H9 (cell line): ENCODE measurements around the gene POFUT2. TPM values are rescaled to one million over a fixed set of nuclear protein-coding genes. Genes with fewer than 3 reads are reported as not detected.

Experiments
- DNase-seq: peaks from one replicate; pipeline ENCODE4 v3.0.0-alpha.2; 2017
- H2AFZ ChIP-seq: one replicate; pipeline ENCODE4 v1.6.1; 2013; ENCODE audit warnings: mild to moderate bottlenecking, low read length, control low read depth, moderate library complexity
- H2AK5ac ChIP-seq: 2 replicates; pipeline ENCODE4 v1.6.1; 2013; ENCODE audit warnings: low read length, control low read depth, mixed read lengths; ENCODE audit not compliant: insufficient read length
- H2BK120ac ChIP-seq: one replicate; pipeline ENCODE4 v1.6.1; 2013; ENCODE audit warnings: low read depth, mild to moderate bottlenecking, low read length, control low read depth, inconsistent platforms; ENCODE audit not compliant: poor library complexity, severe bottlenecking
- H2BK12ac ChIP-seq: 2 replicates; pipeline ENCODE4 v1.6.1; 2013; ENCODE audit warnings: low read length, control low read depth, mixed read lengths, low read depth; ENCODE audit not compliant: insufficient read length
- H2BK15ac ChIP-seq: 2 replicates; pipeline ENCODE4 v1.6.1; 2013; ENCODE audit warnings: low read depth, low read length, control low read depth
- H2BK20ac ChIP-seq: one replicate; pipeline ENCODE4 v1.6.1; 2013; ENCODE audit warnings: low read depth, mild to moderate bottlenecking, low read length, control low read depth, inconsistent platforms; ENCODE audit not compliant: poor library complexity, severe bottlenecking
- H2BK5ac ChIP-seq: 2 replicates; pipeline ENCODE4 v1.6.1; 2013; ENCODE audit warnings: low read length, control low read depth, mixed read lengths; ENCODE audit not compliant: insufficient read length
- H3K14ac ChIP-seq: 2 replicates; pipeline ENCODE4 v1.6.1; 2013; ENCODE audit warnings: low read length, control low read depth; ENCODE audit not compliant: insufficient read depth
- H3K18ac ChIP-seq: 2 replicates; pipeline ENCODE4 v1.6.1; 2013; ENCODE audit warnings: low read depth, mild to moderate bottlenecking, mixed read lengths, low read length, control low read depth; ENCODE audit not compliant: insufficient read length
- H3K23ac ChIP-seq: 2 replicates; pipeline ENCODE4 v1.6.1; 2013; ENCODE audit warnings: low read length, control low read depth, mixed read lengths, low read depth; ENCODE audit not compliant: insufficient read length
- H3K23me2 ChIP-seq: 2 replicates; pipeline ENCODE4 v1.6.1; 2013; ENCODE audit warnings: low read depth, mild to moderate bottlenecking, mixed read lengths, low read length, control low read depth; ENCODE audit not compliant: insufficient read length, poor library complexity, severe bottlenecking
- H3K27ac ChIP-seq: 2 replicates; pipeline ENCODE4 v1.5.1; 2013; ENCODE audit warnings: low read length, control low read depth, mixed read lengths, low read depth; ENCODE audit not compliant: insufficient read length
- H3K27me3 ChIP-seq: 2 replicates; pipeline ENCODE4 v1.6.1; 2013; ENCODE audit warnings: low read length, control low read depth, inconsistent platforms; ENCODE audit not compliant: insufficient read depth
- H3K4ac ChIP-seq: 2 replicates; pipeline ENCODE4 v1.6.1; 2013; ENCODE audit warnings: low read depth, mild to moderate bottlenecking, control low read depth, inconsistent platforms, low read length, moderate library complexity
- H3K4me1 ChIP-seq: 2 replicates; pipeline ENCODE4 v1.6.1; 2013; ENCODE audit warnings: low read length, control low read depth, inconsistent platforms; ENCODE audit not compliant: insufficient read depth
- H3K4me2 ChIP-seq: 2 replicates; pipeline ENCODE4 v1.6.1; 2013; ENCODE audit warnings: low read length, control low read depth, mixed read lengths; ENCODE audit not compliant: insufficient read length, insufficient read depth
- H3K56ac ChIP-seq: 2 replicates; pipeline ENCODE4 v1.6.1; 2013; ENCODE audit warnings: low read depth, mild to moderate bottlenecking, mixed read lengths, low read length, control low read depth; ENCODE audit not compliant: insufficient read length
- H3K79me1 ChIP-seq: 2 replicates; pipeline ENCODE4 v1.6.1; 2013; ENCODE audit warnings: low read depth, mild to moderate bottlenecking, moderate library complexity, low read length, control low read depth, inconsistent platforms; ENCODE audit not compliant: insufficient read depth, poor library complexity, severe bottlenecking
- H3K79me2 ChIP-seq: 2 replicates; pipeline ENCODE4 v1.6.1; 2013; ENCODE audit warnings: low read length, control low read depth, inconsistent platforms; ENCODE audit not compliant: insufficient read depth
- H3K9ac ChIP-seq: 2 replicates; pipeline ENCODE4 v1.6.1; 2013; ENCODE audit warnings: low read length, control low read depth, mixed read lengths; ENCODE audit not compliant: insufficient read length; ENCODE audit errors: extremely low read depth
- H3K9me3 ChIP-seq: one replicate; pipeline ENCODE4 v1.6.1; 2013; ENCODE audit warnings: low read depth, low read length, inconsistent platforms; ENCODE audit not compliant: control insufficient read depth
- H3T11ph ChIP-seq: one replicate; pipeline ENCODE4 v1.6.1; 2013; ENCODE audit warnings: mild to moderate bottlenecking, low read length, control low read depth, inconsistent platforms
- H4K20me1 ChIP-seq: one replicate; pipeline ENCODE4 v1.6.1; 2013; ENCODE audit not compliant: control insufficient read depth, insufficient read length, insufficient read depth
- H4K5ac ChIP-seq: 2 replicates; pipeline ENCODE4 v1.6.1; 2013; ENCODE audit warnings: low read depth, mild to moderate bottlenecking, mixed read lengths, low read length, control low read depth; ENCODE audit not compliant: insufficient read length
- H4K8ac ChIP-seq: replicated peaks from 2 replicates; pipeline ENCODE4 v1.6.1; 2013; ENCODE audit warnings: low read length, control low read depth, mixed read lengths, low read depth; ENCODE audit not compliant: insufficient read length
- H4K91ac ChIP-seq: 2 replicates; pipeline ENCODE4 v1.6.1; 2013; ENCODE audit warnings: low read depth, mild to moderate bottlenecking, moderate library complexity, mixed read lengths, low read length, control low read depth; ENCODE audit not compliant: insufficient read length
- H3K27ac Mint-ChIP-seq, 3 experiments: 2 replicates in 2 of 3; 3 replicates in 1 of 3; pipeline ENCODE4 v1.8.0; 2020 to 2021; ENCODE audit warnings: mixed read lengths in 3 of 3, mild to moderate bottlenecking in 1 of 3, moderate library complexity in 1 of 3
- H3K27me3 Mint-ChIP-seq: 2 replicates; pipeline ENCODE4 v1.8.0; 2021; ENCODE audit warnings: low read depth, mild to moderate bottlenecking, moderate library complexity, mixed read lengths
- H3K36me3 Mint-ChIP-seq, 3 experiments: 2 replicates in 2 of 3; 3 replicates in 1 of 3; pipeline ENCODE4 v1.8.0; 2020 to 2021; ENCODE audit warnings: low read depth in 3 of 3, mixed read lengths in 3 of 3; ENCODE audit not compliant: insufficient read depth in 1 of 3
- H3K4me1 Mint-ChIP-seq, 2 experiments: 2 replicates each; pipeline ENCODE4 v1.8.0; 2020; ENCODE audit warnings: mixed read lengths in 2 of 2
- H3K4me3 Mint-ChIP-seq, 2 experiments: 2 replicates in 1 of 2; 3 replicates in 1 of 2; pipeline ENCODE4 v1.8.0; 2020 to 2021; ENCODE audit warnings: mild to moderate bottlenecking in 2 of 2, mixed read lengths in 2 of 2, moderate library complexity in 1 of 2
- H3K9me3 Mint-ChIP-seq, 2 experiments: 2 replicates in 1 of 2; 3 replicates in 1 of 2; pipeline ENCODE4 v1.8.0; 2020; ENCODE audit warnings: mild to moderate bottlenecking in 2 of 2, mixed read lengths in 2 of 2, moderate library complexity in 1 of 2
- WGBS: extraction: QIAGEN DNeasy Blood & Tissue Kit; methylation state at CpG from one replicate; pipeline ENCODE4 v1.1.7; 2013; ENCODE audit warnings: missing lambda C conversion rate, low lambda C conversion rate, mixed read lengths; ENCODE audit not compliant: insufficient read length; ENCODE audit errors: extremely low coverage; 5-methylcytosine and 5-hydroxymethylcytosine counted together
- total RNA-seq: library from RNA; stranded (reverse); gene quantifications from 2 replicates; pipeline ENCODE4 v1.2.1, GENCODE V29; 2021
- TF ChIP-seq, protein P1 (sequence below): fragments of 200-600 bp; sonication (generic); conservative IDR thresholded peaks from 3 replicates; pipeline ENCODE4 v1.8.0; 2021; ENCODE audit warnings: antibody characterized with exemption, mild to moderate bottlenecking

POFUT2 gene
- total RNA-seq, 1 experiment from 2014 or later = 34.8 TPM

DNA sequence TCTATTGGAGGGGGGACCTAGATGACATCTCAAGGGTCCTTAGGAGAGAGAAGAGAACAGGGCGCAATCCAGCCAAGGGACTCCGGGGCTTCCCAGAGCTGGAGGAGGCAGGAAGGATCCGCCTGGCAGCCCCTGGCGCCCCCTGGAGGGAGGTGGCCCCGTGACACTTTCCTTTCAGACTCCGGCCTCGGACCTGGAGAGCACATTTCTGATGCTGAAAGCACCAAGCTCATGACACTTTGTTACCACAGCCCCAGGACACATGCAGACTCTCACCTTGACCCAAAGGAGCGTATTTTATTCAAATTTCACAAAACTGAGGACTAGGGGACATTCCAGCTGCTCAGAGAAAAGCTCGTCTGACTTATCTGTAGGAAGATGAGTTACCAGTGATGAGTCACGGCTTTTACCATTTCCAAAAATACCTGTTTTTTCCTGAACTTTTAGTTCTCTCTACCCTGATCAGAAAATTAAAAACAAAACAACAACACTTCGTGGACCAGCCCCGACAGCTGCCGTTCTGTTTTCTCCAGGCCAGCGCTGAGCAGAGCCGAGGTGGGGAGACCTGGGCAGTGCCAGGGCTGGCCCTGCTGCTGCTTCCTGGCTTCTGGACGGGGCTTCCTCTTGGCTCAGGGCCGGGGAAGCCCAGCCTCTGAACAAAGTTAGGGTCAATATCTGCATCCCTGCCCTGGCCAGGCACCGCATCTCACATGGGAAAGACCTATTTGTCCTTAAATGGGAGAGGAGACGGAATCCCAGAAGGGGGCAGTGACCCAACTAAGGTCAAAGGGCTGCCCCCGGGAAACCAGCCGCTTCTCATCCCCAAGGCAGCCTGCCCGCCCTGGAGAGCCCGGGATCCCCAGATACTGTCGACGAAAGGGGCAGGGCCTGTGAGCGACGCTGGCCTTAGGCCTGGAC, 21.6 kb upstream of the POFUT2 start:
- Histone ChIP-seq H3K79me2 (no peaks in the 10 kb centered on the region), H2BK120ac (no peak overlapping the region), H3K4me2 (no peak overlapping the region), H2AFZ (no peak overlapping the region), H2AK5ac (no peak overlapping the region), H3K14ac (no peak overlapping the region), H2BK20ac (no peak overlapping the region), H3K27ac (no peak overlapping the region), H4K20me1 (no peaks in the 10 kb centered on the region), H3T11ph (no peak overlapping the region), H3K18ac (no peak overlapping the region), H3K79me1 (no peaks in the 10 kb centered on the region), H3K23ac (no peak overlapping the region), H4K91ac (no peak overlapping the region), H3K9me3 (no peaks in the 10 kb centered on the region), H2BK15ac (no peak overlapping the region), H3K9ac (no peak overlapping the region), H2BK12ac (no peak overlapping the region), H2BK5ac (no peak overlapping the region), H3K56ac (no peak overlapping the region), H3K4me1 (no peaks in the 10 kb centered on the region), H3K23me2 (no peaks in the 10 kb centered on the region), H4K8ac (no peak overlapping the region), H3K4ac (no peak overlapping the region), H4K5ac (no peak overlapping the region), H3K27me3 (no peaks in the 10 kb centered on the region)
- H3K9me3 Mint-ChIP-seq = peaks cover 0 to 3% of the 10 kb centered on the region in 2 experiments; a peak in 1 of 5 replicates
- no peaks in the 10 kb centered on the region; a peak in 2 of 7 replicates for H3K36me3 Mint-ChIP-seq
- TF ChIP-seq, protein P1, sequence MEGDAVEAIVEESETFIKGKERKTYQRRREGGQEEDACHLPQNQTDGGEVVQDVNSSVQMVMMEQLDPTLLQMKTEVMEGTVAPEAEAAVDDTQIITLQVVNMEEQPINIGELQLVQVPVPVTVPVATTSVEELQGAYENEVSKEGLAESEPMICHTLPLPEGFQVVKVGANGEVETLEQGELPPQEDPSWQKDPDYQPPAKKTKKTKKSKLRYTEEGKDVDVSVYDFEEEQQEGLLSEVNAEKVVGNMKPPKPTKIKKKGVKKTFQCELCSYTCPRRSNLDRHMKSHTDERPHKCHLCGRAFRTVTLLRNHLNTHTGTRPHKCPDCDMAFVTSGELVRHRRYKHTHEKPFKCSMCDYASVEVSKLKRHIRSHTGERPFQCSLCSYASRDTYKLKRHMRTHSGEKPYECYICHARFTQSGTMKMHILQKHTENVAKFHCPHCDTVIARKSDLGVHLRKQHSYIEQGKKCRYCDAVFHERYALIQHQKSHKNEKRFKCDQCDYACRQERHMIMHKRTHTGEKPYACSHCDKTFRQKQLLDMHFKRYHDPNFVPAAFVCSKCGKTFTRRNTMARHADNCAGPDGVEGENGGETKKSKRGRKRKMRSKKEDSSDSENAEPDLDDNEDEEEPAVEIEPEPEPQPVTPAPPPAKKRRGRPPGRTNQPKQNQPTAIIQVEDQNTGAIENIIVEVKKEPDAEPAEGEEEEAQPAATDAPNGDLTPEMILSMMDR = peak; percentile 89
- peak; percentile 84 for DNase-seq
- peaks cover 22 to 29% of the 10 kb centered on the region in 2 experiments for H3K4me1 Mint-ChIP-seq
- H3K4me3 Mint-ChIP-seq = no peak overlapping the region
- no peak overlapping the region; a peak in 1 of 7 replicates for H3K27ac Mint-ChIP-seq
- peaks cover 17% of the 10 kb centered on the region for H3K27me3 Mint-ChIP-seq
- WGBS = no CpG with 5 or more reads among the region's 27 CpGs
